Measurements from ENCODE around the gene GPRASP1.

GRCh38 chrX:102610905-102611304 is 40.4 kb upstream of the GPRASP1 start:
- TF ChIP-seq, protein P1, sequence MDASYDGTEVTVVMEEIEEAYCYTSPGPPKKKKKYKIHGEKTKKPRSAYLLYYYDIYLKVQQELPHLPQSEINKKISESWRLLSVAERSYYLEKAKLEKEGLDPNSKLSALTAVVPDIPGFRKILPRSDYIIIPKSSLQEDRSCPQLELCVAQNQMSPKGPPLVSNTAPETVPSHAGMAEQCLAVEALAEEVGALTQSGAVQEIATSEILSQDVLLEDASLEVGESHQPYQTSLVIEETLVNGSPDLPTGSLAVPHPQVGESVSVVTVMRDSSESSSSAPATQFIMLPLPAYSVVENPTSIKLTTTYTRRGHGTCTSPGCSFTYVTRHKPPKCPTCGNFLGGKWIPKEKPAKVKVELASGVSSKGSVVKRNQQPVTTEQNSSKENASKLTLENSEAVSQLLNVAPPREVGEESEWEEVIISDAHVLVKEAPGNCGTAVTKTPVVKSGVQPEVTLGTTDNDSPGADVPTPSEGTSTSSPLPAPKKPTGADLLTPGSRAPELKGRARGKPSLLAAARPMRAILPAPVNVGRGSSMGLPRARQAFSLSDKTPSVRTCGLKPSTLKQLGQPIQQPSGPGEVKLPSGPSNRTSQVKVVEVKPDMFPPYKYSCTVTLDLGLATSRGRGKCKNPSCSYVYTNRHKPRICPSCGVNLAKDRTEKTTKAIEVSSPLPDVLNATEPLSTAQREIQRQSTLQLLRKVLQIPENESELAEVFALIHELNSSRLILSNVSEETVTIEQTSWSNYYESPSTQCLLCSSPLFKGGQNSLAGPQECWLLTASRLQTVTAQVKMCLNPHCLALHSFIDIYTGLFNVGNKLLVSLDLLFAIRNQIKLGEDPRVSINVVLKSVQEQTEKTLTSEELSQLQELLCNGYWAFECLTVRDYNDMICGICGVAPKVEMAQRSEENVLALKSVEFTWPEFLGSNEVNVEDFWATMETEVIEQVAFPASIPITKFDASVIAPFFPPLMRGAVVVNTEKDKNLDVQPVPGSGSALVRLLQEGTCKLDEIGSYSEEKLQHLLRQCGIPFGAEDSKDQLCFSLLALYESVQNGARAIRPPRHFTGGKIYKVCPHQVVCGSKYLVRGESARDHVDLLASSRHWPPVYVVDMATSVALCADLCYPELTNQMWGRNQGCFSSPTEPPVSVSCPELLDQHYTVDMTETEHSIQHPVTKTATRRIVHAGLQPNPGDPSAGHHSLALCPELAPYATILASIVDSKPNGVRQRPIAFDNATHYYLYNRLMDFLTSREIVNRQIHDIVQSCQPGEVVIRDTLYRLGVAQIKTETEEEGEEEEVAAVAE (CRISPR knock-in tag; IDR thresholded peaks at IDR 0.05; ENCODE audit: borderline replicate concordance): no peak
- TF ChIP-seq, protein P2, sequence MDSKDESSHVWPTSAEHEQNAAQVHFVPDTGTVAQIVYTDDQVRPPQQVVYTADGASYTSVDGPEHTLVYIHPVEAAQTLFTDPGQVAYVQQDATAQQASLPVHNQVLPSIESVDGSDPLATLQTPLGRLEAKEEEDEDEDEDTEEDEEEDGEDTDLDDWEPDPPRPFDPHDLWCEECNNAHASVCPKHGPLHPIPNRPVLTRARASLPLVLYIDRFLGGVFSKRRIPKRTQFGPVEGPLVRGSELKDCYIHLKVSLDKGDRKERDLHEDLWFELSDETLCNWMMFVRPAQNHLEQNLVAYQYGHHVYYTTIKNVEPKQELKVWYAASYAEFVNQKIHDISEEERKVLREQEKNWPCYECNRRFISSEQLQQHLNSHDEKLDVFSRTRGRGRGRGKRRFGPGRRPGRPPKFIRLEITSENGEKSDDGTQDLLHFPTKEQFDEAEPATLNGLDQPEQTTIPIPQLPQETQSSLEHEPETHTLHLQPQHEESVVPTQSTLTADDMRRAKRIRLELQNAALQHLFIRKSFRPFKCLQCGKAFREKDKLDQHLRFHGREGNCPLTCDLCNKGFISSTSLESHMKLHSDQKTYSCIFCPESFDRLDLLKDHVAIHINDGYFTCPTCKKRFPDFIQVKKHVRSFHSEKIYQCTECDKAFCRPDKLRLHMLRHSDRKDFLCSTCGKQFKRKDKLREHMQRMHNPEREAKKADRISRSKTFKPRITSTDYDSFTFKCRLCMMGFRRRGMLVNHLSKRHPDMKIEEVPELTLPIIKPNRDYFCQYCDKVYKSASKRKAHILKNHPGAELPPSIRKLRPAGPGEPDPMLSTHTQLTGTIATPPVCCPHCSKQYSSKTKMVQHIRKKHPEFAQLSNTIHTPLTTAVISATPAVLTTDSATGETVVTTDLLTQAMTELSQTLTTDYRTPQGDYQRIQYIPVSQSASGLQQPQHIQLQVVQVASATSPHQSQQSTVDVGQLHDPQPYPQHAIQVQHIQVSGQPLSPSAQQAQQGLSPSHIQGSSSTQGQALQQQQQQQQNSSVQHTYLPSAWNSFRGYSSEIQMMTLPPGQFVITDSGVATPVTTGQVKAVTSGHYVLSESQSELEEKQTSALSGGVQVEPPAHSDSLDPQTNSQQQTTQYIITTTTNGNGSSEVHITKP (CRISPR knock-in tag; IDR thresholded peaks at IDR 0.05; ENCODE audit: low read depth): no peak
- no peak for TF ChIP-seq ATF3 (CRISPR knock-in tag; IDR thresholded peaks at IDR 0.05)
